Endothelial cell of umbilical vein (primary cell): ENCODE data around the gene AAR2. TPM values are rescaled to one million over a fixed set of nuclear protein-coding genes. Genes with fewer than 3 reads are reported as not detected.

Experiments
- BruUV-seq: library from RNA; stranded (reverse); fragments of 400-500 nt; replicated peaks from 2 replicates; lab custom pipeline; 2021; lab: Mats Ljungman, UMichigan
- CTCF ChIA-PET: fragments of 300-600, 350-600 bp; sonication (Branson Sonifier 250); formaldehyde crosslinking; loops from one replicate; lab custom pipeline; 2021; ENCODE audit warnings: antibody characterized with exemption, inconsistent platforms; lab: Charles Lee
- POLR2A ChIA-PET: fragments of 300-600, 350-600 bp; sonication (Branson Sonifier 250); formaldehyde crosslinking; loops from one replicate; lab custom pipeline; 2021; ENCODE audit warnings: antibody characterized with exemption, inconsistent platforms; lab: Charles Lee
- DNase-seq: peaks from one replicate; pipeline ENCODE4 v3.0.0-alpha.2; 2011; ENCODE audit warnings: low read depth, low spot score
- FAIRE-seq: peaks from 2 replicates; lab custom pipeline; 2011; peaks lifted over from hg19 to GRCh38; lab: Jason Lieb, UNC
- H2AFZ ChIP-seq: 2 replicates; pipeline ENCODE4 v1.6.0; 2012; ENCODE audit warnings: low read depth, low read length, control low read depth, inconsistent platforms
- H3K27ac ChIP-seq: 2 replicates; pipeline ENCODE4 v1.5.1; 2011; ENCODE audit warnings: low read depth, mild to moderate bottlenecking, control low read depth, low read length, moderate library complexity; ENCODE audit not compliant: insufficient read depth
- H3K27me3 ChIP-seq, 2 experiments: 2 replicates each; pipeline versions ENCODE4 v1.6.0 to v1.6.1; 2011; ENCODE audit warnings: low read length in 2 of 2, mixed read lengths in 1 of 2; ENCODE audit not compliant: control insufficient read depth in 2 of 2, insufficient read depth in 2 of 2
- H3K36me3 ChIP-seq, 2 experiments: 2 replicates in 1 of 2; 3 replicates in 1 of 2; pipeline ENCODE4 v1.5.1; 2011; ENCODE audit warnings: low read length in 2 of 2, mild to moderate bottlenecking in 1 of 2, moderate library complexity in 1 of 2; ENCODE audit not compliant: control insufficient read depth in 2 of 2, insufficient read depth in 2 of 2; ENCODE audit errors: extremely low read depth in 1 of 2
- H3K4me1 ChIP-seq: 3 replicates; pipeline ENCODE4 v1.5.1; 2011; ENCODE audit warnings: mild to moderate bottlenecking, low read length; ENCODE audit not compliant: control insufficient read depth, insufficient read depth; ENCODE audit errors: extremely low read depth
- H3K4me2 ChIP-seq: 2 replicates; pipeline ENCODE4 v1.6.1; 2011; ENCODE audit warnings: low read length, control low read depth, mixed read lengths; ENCODE audit not compliant: insufficient read depth
- H3K4me3 ChIP-seq, 3 experiments: fragments of 200-600 bp in 1 of 3; sonication (generic), shearing (Covaris generic) in 1 of 3; replicated peaks in 1 of 3; 2 replicates each; pipeline ENCODE4 v1.5.1; 2011 to 2016; ENCODE audit warnings: control low read depth in 3 of 3, low read length in 3 of 3, mild to moderate bottlenecking in 2 of 3, inconsistent platforms in 1 of 3, low read depth in 1 of 3, moderate library complexity in 1 of 3; ENCODE audit not compliant: insufficient read depth in 1 of 3
- H3K79me2 ChIP-seq: 2 replicates; pipeline ENCODE4 v1.6.0; 2012; ENCODE audit warnings: low read length, inconsistent platforms; ENCODE audit not compliant: control insufficient read depth, insufficient read depth
- H3K9ac ChIP-seq: replicated peaks from 2 replicates; pipeline ENCODE3; 2011; ENCODE audit warnings: low read length, control low read depth; ENCODE audit not compliant: insufficient read depth; ENCODE audit errors: extremely low read depth
- H3K9me1 ChIP-seq: replicated peaks from 3 replicates; pipeline ENCODE4 v1.6.0; 2011; ENCODE audit warnings: mild to moderate bottlenecking, low read length; ENCODE audit not compliant: control insufficient read depth, insufficient read depth; ENCODE audit errors: extremely low read depth
- H3K9me3 ChIP-seq: replicated peaks from 2 replicates; pipeline ENCODE4 v1.5.1; 2012; ENCODE audit warnings: low read length, inconsistent platforms; ENCODE audit not compliant: control insufficient read depth, insufficient read depth
- H4K20me1 ChIP-seq: replicated peaks from 2 replicates; pipeline ENCODE3; 2011; ENCODE audit warnings: mild to moderate bottlenecking, low read length; ENCODE audit not compliant: control insufficient read depth, insufficient read depth; ENCODE audit errors: extremely low read depth
- CTCF ChIP-seq, 2 donors: IDR thresholded peaks; 1 replicate in 1 of 2; 2 replicates in 1 of 2; pipeline ENCODE4 v1.5.1; 2011; ENCODE audit warnings: low read length in 2 of 2, mild to moderate bottlenecking in 2 of 2, moderate library complexity in 2 of 2, control low read depth in 1 of 2, inconsistent platforms in 1 of 2, low read depth in 1 of 2; ENCODE audit not compliant: insufficient read depth in 1 of 2; ENCODE audit errors: extremely low read depth in 1 of 2
- EZH2 ChIP-seq: IDR thresholded peaks from 2 replicates; pipeline ENCODE4 v1.6.1; 2012; ENCODE audit warnings: borderline replicate concordance, low read depth, mild to moderate bottlenecking, moderate library complexity, low read length, inconsistent platforms; ENCODE audit not compliant: severe bottlenecking
- FOS ChIP-seq: IDR thresholded peaks from 2 replicates; pipeline ENCODE4 v1.6.1; 2011; ENCODE audit warnings: mild to moderate bottlenecking, low read length, moderate library complexity, borderline replicate concordance; ENCODE audit not compliant: insufficient read depth
- GATA2 ChIP-seq: IDR thresholded peaks from 2 replicates; pipeline ENCODE4 v1.7.0; 2011; ENCODE audit warnings: low read depth, mild to moderate bottlenecking, moderate library complexity, mixed read lengths, low read length; ENCODE audit not compliant: insufficient read length, insufficient read depth
- JUN ChIP-seq: IDR thresholded peaks from 2 replicates; pipeline ENCODE4 v1.6.1; 2011; ENCODE audit warnings: borderline replicate concordance, low read depth; ENCODE audit not compliant: insufficient read length, insufficient read depth
- MYC ChIP-seq: IDR thresholded peaks from one replicate; pipeline ENCODE4 v1.6.1; 2011; ENCODE audit warnings: mild to moderate bottlenecking, low read depth, low read length
- POLR2A ChIP-seq: IDR thresholded peaks from 2 replicates; pipeline ENCODE4 v1.6.1; 2012; ENCODE audit warnings: low read depth, mild to moderate bottlenecking, control low read depth, low read length
- POLR2AphosphoS5 ChIP-seq: IDR thresholded peaks from 2 replicates; pipeline ENCODE4 v1.6.1; 2012; ENCODE audit warnings: low read depth, mild to moderate bottlenecking, control low read depth, low read length, moderate library complexity; ENCODE audit not compliant: insufficient read depth
- dilution Hi-C: fragments of 300-500 bp; cut with MboI; formaldehyde crosslinking; loops from one replicate; pipeline ENCODE4 v1.15.0; 2019; ENCODE audit warnings: low sequenced_read_pairs; ENCODE audit not compliant: extremely low pct_ligation_motif_present
- intact Hi-C: fragments of 100-400 bp; cut with micrococcal nuclease; formaldehyde crosslinking; loops from one replicate; pipeline ENCODE4 v1.10.0; 2022
- polyA plus RNA-seq, 4 experiments: library from polyadenylated mRNA; depleted of rRNA in 3 of 4; stranded (reverse) in 3 of 4; unstranded in 1 of 4; fragments of >200 nt; gene quantifications; 2 replicates each; pipeline versions ENCODE4 v1.2.1 to v1.2.3, GENCODE V29; 2011 to 2012; ENCODE audit warnings: missing spikeins in 1 of 4
- total RNA-seq: library from RNA; stranded (reverse); gene quantifications from 2 replicates; pipeline ENCODE4 v1.2.3, GENCODE V29; 2021
- TF ChIP-seq, protein P1 (sequence below): IDR thresholded peaks from 2 replicates; pipeline ENCODE4 v1.6.1; 2011; ENCODE audit not compliant: insufficient read depth, insufficient read length

The AAR2 gene
- total and polyA plus RNA-seq, 2 donors (not counting 3 experiments of a cell fraction or from before 2014, with no cell fraction given) = 21.9 to 29.4 TPM

DNA sequence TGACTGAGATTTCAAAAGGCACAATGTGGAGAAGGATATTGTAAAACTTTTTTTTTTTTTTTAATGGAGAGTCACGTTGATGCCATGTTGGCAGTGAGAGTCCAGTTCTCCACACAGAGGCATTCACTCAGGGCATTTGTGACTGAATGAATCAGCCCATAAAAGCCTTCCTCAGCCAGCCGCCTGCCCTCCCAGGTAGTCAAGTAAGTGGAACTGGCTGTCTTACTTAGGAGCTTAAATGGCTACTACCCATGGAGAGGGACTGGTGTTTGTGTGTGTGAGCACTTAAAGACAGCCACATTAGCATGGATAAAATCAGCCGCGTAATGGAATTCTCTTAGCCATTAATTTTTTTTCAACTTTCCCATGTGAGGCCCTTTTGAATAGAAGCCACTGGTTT, 12.6 kb downstream of the AAR2 start:
- H3K79me2 ChIP-seq = peaks cover 7% of the 10 kb centered on the region
- H3K4me2 ChIP-seq = no peak overlapping the region
- no peak overlapping the region for H2AFZ ChIP-seq
- CTCF ChIA-PET = no interaction called here
- intact Hi-C loops (no loop called here), dilution Hi-C loops (no loop called here)
- TF ChIP-seq GATA2 = no peak
- TF ChIP-seq POLR2AphosphoS5 = no peak
- H3K9me1 ChIP-seq = no peaks in the 10 kb centered on the region
- no peaks in the 10 kb centered on the region for H4K20me1 ChIP-seq
- FAIRE-seq = no peak
- POLR2A ChIA-PET = no interaction called here
- H3K9me3 ChIP-seq = no peaks in the 10 kb centered on the region
- no TSS peak for BruUV-seq
- peaks cover 24 to 29% of the 10 kb centered on the region in 2 experiments for H3K36me3 ChIP-seq
- no peak overlapping the region for H3K4me3 ChIP-seq
- H3K9ac ChIP-seq = no peak overlapping the region
- no peaks in the 10 kb centered on the region for H3K4me1 ChIP-seq
- no peaks in the 10 kb centered on the region for H3K27me3 ChIP-seq
- DNase-seq = no peak
- no peak overlapping the region for H3K27ac ChIP-seq

DNA sequence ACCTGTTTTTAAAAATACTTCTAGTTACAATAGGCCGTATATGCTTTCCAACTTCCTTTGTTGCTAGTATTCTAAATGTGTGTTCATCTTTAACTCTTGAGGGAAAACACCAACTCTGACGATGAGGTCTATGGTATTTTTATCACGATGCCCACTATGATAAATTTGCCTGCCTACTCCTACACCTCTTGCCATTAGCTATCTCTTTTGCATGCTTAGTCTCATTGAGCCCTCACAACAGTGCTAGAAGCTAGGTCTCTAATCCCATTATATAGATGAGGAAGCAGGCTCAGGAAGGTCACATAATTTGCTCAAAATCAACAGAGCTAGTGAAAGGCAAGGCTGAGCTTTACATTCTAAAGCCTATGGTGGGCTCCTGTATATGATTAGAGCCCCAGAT, 13.2 kb downstream of the AAR2 start:
- Histone ChIP-seq H3K9me3 (no peaks in the 10 kb centered on the region), H3K9me1 (no peaks in the 10 kb centered on the region), H3K27me3 (no peaks in the 10 kb centered on the region), H3K4me3 (no peak overlapping the region), H2AFZ (no peak overlapping the region), H3K36me3 (peaks cover 21 to 24% of the 10 kb centered on the region in 2 experiments), H3K79me2 (peaks cover 7% of the 10 kb centered on the region), H3K4me1 (no peaks in the 10 kb centered on the region), H3K9ac (no peak overlapping the region), H3K4me2 (no peak overlapping the region), H4K20me1 (no peaks in the 10 kb centered on the region), H3K27ac (no peak overlapping the region)
- dilution Hi-C loops = no loop called here
- FAIRE-seq (no peak), DNase-seq (no peak)
- intact Hi-C loops = no loop called here
- no TSS peak for BruUV-seq
- ChIA-PET CTCF (interaction anchor here (0.8 to 2.0 kb wide), 3 partner anchors 13 to 190 kb away, joined by 3 to 9 read pairs (median 4); partner anchors contain the start of gene AAR2), POLR2A (no interaction called here)
- TF ChIP-seq GATA2 (no peak), CTCF (IDR thresholded peaks at IDR 0.05; ENCODE audit: extremely low read depth in 1 of 2, insufficient read depth in 1 of 2, low read depth in 1 of 2, low read length in 2 of 2) (no peak), POLR2A (no peak), EZH2 (no peak), MYC (no peak), JUN (no peak), FOS (no peak), POLR2AphosphoS5 (no peak)
- TF ChIP-seq, protein P1, sequence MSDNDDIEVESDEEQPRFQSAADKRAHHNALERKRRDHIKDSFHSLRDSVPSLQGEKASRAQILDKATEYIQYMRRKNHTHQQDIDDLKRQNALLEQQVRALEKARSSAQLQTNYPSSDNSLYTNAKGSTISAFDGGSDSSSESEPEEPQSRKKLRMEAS = no peak
